H9 (cell line): ENCODE results near the gene C11orf24. TPM values are rescaled to one million over a fixed set of nuclear protein-coding genes. Genes with fewer than 3 reads are reported as not detected.

Experiments
- DNase-seq: peaks from one replicate; pipeline ENCODE4 v3.0.0-alpha.2; 2017
- H2AFZ ChIP-seq: one replicate; pipeline ENCODE4 v1.6.1; 2013; ENCODE audit warnings: mild to moderate bottlenecking, low read length, control low read depth, moderate library complexity
- H2AK5ac ChIP-seq: 2 replicates; pipeline ENCODE4 v1.6.1; 2013; ENCODE audit warnings: low read length, control low read depth, mixed read lengths; ENCODE audit not compliant: insufficient read length
- H2BK120ac ChIP-seq: one replicate; pipeline ENCODE4 v1.6.1; 2013; ENCODE audit warnings: low read depth, mild to moderate bottlenecking, low read length, control low read depth, inconsistent platforms; ENCODE audit not compliant: poor library complexity, severe bottlenecking
- H2BK12ac ChIP-seq: 2 replicates; pipeline ENCODE4 v1.6.1; 2013; ENCODE audit warnings: low read length, control low read depth, mixed read lengths, low read depth; ENCODE audit not compliant: insufficient read length
- H2BK15ac ChIP-seq: 2 replicates; pipeline ENCODE4 v1.6.1; 2013; ENCODE audit warnings: low read depth, low read length, control low read depth
- H2BK20ac ChIP-seq: one replicate; pipeline ENCODE4 v1.6.1; 2013; ENCODE audit warnings: low read depth, mild to moderate bottlenecking, low read length, control low read depth, inconsistent platforms; ENCODE audit not compliant: poor library complexity, severe bottlenecking
- H2BK5ac ChIP-seq: 2 replicates; pipeline ENCODE4 v1.6.1; 2013; ENCODE audit warnings: low read length, control low read depth, mixed read lengths; ENCODE audit not compliant: insufficient read length
- H3K14ac ChIP-seq: 2 replicates; pipeline ENCODE4 v1.6.1; 2013; ENCODE audit warnings: low read length, control low read depth; ENCODE audit not compliant: insufficient read depth
- H3K18ac ChIP-seq: 2 replicates; pipeline ENCODE4 v1.6.1; 2013; ENCODE audit warnings: low read depth, mild to moderate bottlenecking, mixed read lengths, low read length, control low read depth; ENCODE audit not compliant: insufficient read length
- H3K23ac ChIP-seq: 2 replicates; pipeline ENCODE4 v1.6.1; 2013; ENCODE audit warnings: low read length, control low read depth, mixed read lengths, low read depth; ENCODE audit not compliant: insufficient read length
- H3K23me2 ChIP-seq: 2 replicates; pipeline ENCODE4 v1.6.1; 2013; ENCODE audit warnings: low read depth, mild to moderate bottlenecking, mixed read lengths, low read length, control low read depth; ENCODE audit not compliant: insufficient read length, poor library complexity, severe bottlenecking
- H3K27ac ChIP-seq: 2 replicates; pipeline ENCODE4 v1.5.1; 2013; ENCODE audit warnings: low read length, control low read depth, mixed read lengths, low read depth; ENCODE audit not compliant: insufficient read length
- H3K27me3 ChIP-seq: 2 replicates; pipeline ENCODE4 v1.6.1; 2013; ENCODE audit warnings: low read length, control low read depth, inconsistent platforms; ENCODE audit not compliant: insufficient read depth
- H3K4ac ChIP-seq: 2 replicates; pipeline ENCODE4 v1.6.1; 2013; ENCODE audit warnings: low read depth, mild to moderate bottlenecking, control low read depth, inconsistent platforms, low read length, moderate library complexity
- H3K4me1 ChIP-seq: 2 replicates; pipeline ENCODE4 v1.6.1; 2013; ENCODE audit warnings: low read length, control low read depth, inconsistent platforms; ENCODE audit not compliant: insufficient read depth
- H3K4me2 ChIP-seq: 2 replicates; pipeline ENCODE4 v1.6.1; 2013; ENCODE audit warnings: low read length, control low read depth, mixed read lengths; ENCODE audit not compliant: insufficient read length, insufficient read depth
- H3K56ac ChIP-seq: 2 replicates; pipeline ENCODE4 v1.6.1; 2013; ENCODE audit warnings: low read depth, mild to moderate bottlenecking, mixed read lengths, low read length, control low read depth; ENCODE audit not compliant: insufficient read length
- H3K79me1 ChIP-seq: 2 replicates; pipeline ENCODE4 v1.6.1; 2013; ENCODE audit warnings: low read depth, mild to moderate bottlenecking, moderate library complexity, low read length, control low read depth, inconsistent platforms; ENCODE audit not compliant: insufficient read depth, poor library complexity, severe bottlenecking
- H3K79me2 ChIP-seq: 2 replicates; pipeline ENCODE4 v1.6.1; 2013; ENCODE audit warnings: low read length, control low read depth, inconsistent platforms; ENCODE audit not compliant: insufficient read depth
- H3K9ac ChIP-seq: 2 replicates; pipeline ENCODE4 v1.6.1; 2013; ENCODE audit warnings: low read length, control low read depth, mixed read lengths; ENCODE audit not compliant: insufficient read length; ENCODE audit errors: extremely low read depth
- H3K9me3 ChIP-seq: one replicate; pipeline ENCODE4 v1.6.1; 2013; ENCODE audit warnings: low read depth, low read length, inconsistent platforms; ENCODE audit not compliant: control insufficient read depth
- H3T11ph ChIP-seq: one replicate; pipeline ENCODE4 v1.6.1; 2013; ENCODE audit warnings: mild to moderate bottlenecking, low read length, control low read depth, inconsistent platforms
- H4K20me1 ChIP-seq: one replicate; pipeline ENCODE4 v1.6.1; 2013; ENCODE audit not compliant: control insufficient read depth, insufficient read length, insufficient read depth
- H4K5ac ChIP-seq: 2 replicates; pipeline ENCODE4 v1.6.1; 2013; ENCODE audit warnings: low read depth, mild to moderate bottlenecking, mixed read lengths, low read length, control low read depth; ENCODE audit not compliant: insufficient read length
- H4K8ac ChIP-seq: replicated peaks from 2 replicates; pipeline ENCODE4 v1.6.1; 2013; ENCODE audit warnings: low read length, control low read depth, mixed read lengths, low read depth; ENCODE audit not compliant: insufficient read length
- H4K91ac ChIP-seq: 2 replicates; pipeline ENCODE4 v1.6.1; 2013; ENCODE audit warnings: low read depth, mild to moderate bottlenecking, moderate library complexity, mixed read lengths, low read length, control low read depth; ENCODE audit not compliant: insufficient read length
- H3K27ac Mint-ChIP-seq, 3 experiments: 2 replicates in 2 of 3; 3 replicates in 1 of 3; pipeline ENCODE4 v1.8.0; 2020 to 2021; ENCODE audit warnings: mixed read lengths in 3 of 3, mild to moderate bottlenecking in 1 of 3, moderate library complexity in 1 of 3
- H3K27me3 Mint-ChIP-seq: 2 replicates; pipeline ENCODE4 v1.8.0; 2021; ENCODE audit warnings: low read depth, mild to moderate bottlenecking, moderate library complexity, mixed read lengths
- H3K36me3 Mint-ChIP-seq, 3 experiments: 2 replicates in 2 of 3; 3 replicates in 1 of 3; pipeline ENCODE4 v1.8.0; 2020 to 2021; ENCODE audit warnings: low read depth in 3 of 3, mixed read lengths in 3 of 3; ENCODE audit not compliant: insufficient read depth in 1 of 3
- H3K4me1 Mint-ChIP-seq, 2 experiments: 2 replicates each; pipeline ENCODE4 v1.8.0; 2020; ENCODE audit warnings: mixed read lengths in 2 of 2
- H3K4me3 Mint-ChIP-seq, 2 experiments: 2 replicates in 1 of 2; 3 replicates in 1 of 2; pipeline ENCODE4 v1.8.0; 2020 to 2021; ENCODE audit warnings: mild to moderate bottlenecking in 2 of 2, mixed read lengths in 2 of 2, moderate library complexity in 1 of 2
- H3K9me3 Mint-ChIP-seq, 2 experiments: 2 replicates in 1 of 2; 3 replicates in 1 of 2; pipeline ENCODE4 v1.8.0; 2020; ENCODE audit warnings: mild to moderate bottlenecking in 2 of 2, mixed read lengths in 2 of 2, moderate library complexity in 1 of 2
- CTCF ChIP-seq: fragments of 200-600 bp; sonication (generic); conservative IDR thresholded peaks from 3 replicates; pipeline ENCODE4 v1.8.0; 2021; ENCODE audit warnings: antibody characterized with exemption, mild to moderate bottlenecking
- whole genome bisulfite sequencing: extraction: QIAGEN DNeasy Blood & Tissue Kit; methylation state at CpG from one replicate; pipeline ENCODE4 v1.1.7; 2013; ENCODE audit warnings: missing lambda C conversion rate, low lambda C conversion rate, mixed read lengths; ENCODE audit not compliant: insufficient read length; ENCODE audit errors: extremely low coverage; 5-methylcytosine and 5-hydroxymethylcytosine counted together
- total RNA-seq: library from RNA; stranded (reverse); gene quantifications from 2 replicates; pipeline ENCODE4 v1.2.1, GENCODE V29; 2021

Gene C11orf24
- total RNA-seq, 1 experiment from 2014 or later, result 46.8 TPM

GRCh38 chr11:68260484-68260883 is 11.3 kb downstream of the C11orf24 start:
- H4K91ac ChIP-seq, result no peak overlapping the region
- H3K4me1 ChIP-seq, result peaks cover 3% of the 10 kb centered on the region; the same call in 1 of the 2 replicates
- Mint-ChIP-seq H3K27ac (no peak overlapping the region), H3K4me3 (no peak overlapping the region), H3K9me3 (no peaks in the 10 kb centered on the region; a peak in 1 of 5 replicates), H3K4me1 (peaks cover 9 to 10% of the 10 kb centered on the region in 2 experiments), H3K27me3 (peaks cover 12% of the 10 kb centered on the region), H3K36me3 (peaks cover 29 to 50% (median 40%) of the 10 kb centered on the region in 3 experiments)
- H3K23me2 ChIP-seq, result no peaks in the 10 kb centered on the region
- H3K79me1 ChIP-seq, result no peaks in the 10 kb centered on the region
- no peaks in the 10 kb centered on the region for H3K79me2 ChIP-seq
- no peak overlapping the region for H2BK15ac ChIP-seq
- H2BK12ac ChIP-seq, result no peak overlapping the region
- WGBS, result no CpG with 5 or more reads among the region's 6 CpGs
- no peaks in the 10 kb centered on the region for H3K27me3 ChIP-seq
- no peak overlapping the region for H3K23ac ChIP-seq
- H2BK5ac ChIP-seq, result no peak overlapping the region
- no peak overlapping the region for H4K8ac ChIP-seq
- H2AFZ ChIP-seq, result no peak overlapping the region
- no peak overlapping the region for H3K14ac ChIP-seq
- H4K20me1 ChIP-seq, result no peaks in the 10 kb centered on the region
- no peak overlapping the region for H3K18ac ChIP-seq
- DNase-seq, result no peak
- no peak overlapping the region for H3K9ac ChIP-seq
- H3T11ph ChIP-seq, result no peak overlapping the region
- no peak overlapping the region for H3K27ac ChIP-seq
- no peak overlapping the region for H2BK120ac ChIP-seq
- no peak overlapping the region for H3K4me2 ChIP-seq
- no peak overlapping the region for H3K4ac ChIP-seq
- no peak for TF ChIP-seq CTCF
- no peak overlapping the region for H4K5ac ChIP-seq
- no peak overlapping the region for H3K56ac ChIP-seq
- no peaks in the 10 kb centered on the region for H3K9me3 ChIP-seq
- no peak overlapping the region for H2AK5ac ChIP-seq
- no peak overlapping the region for H2BK20ac ChIP-seq
